ENCODE measurements around the gene TRIM17.

TRIM17 gene

DNA sequence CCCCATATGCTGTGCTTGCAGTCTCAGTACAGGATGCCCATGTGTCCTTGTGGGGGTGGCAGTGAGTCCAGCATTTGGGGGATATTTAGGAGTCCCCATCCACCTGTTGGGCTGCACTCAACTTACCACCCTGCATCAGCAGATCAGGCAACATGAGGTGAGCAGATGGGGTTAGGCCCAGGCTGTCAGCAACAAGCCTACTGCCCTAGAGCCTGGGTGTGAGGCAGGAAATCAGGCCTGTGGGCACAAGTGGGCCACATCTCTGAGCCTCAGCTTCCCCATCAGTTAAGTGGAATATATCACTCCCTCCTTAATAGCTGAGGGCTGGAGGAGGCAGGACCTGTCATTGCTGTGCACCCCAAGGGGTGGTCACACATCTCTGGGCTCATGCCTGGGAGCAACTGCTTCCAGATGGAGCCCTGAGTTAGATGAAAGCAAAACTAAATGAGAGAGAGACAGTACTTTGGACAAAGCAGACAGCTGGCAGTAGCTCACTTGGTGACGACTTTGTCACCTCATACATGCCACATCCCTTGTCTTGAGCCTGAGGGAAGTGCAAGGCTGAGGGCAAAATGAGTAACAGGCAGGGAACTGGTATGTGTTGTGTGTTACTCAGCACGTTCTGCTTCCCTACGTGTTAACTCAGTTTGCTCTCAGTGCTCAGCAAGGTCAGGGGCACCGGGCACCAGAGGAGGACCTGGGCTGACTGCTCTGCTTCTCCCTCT, 58.5 kb downstream of the TRIM17 start:
- no peak for DNase-seq (ENCODE audit: low read depth in 2 of 3, low spot score in 2 of 3)
